GM12891 (cell line): ENCODE data around the gene RPL9.

ENCODE experiments used
- POLR2A ChIP-seq: IDR thresholded peaks from 2 replicates; pipeline ENCODE4 v1.6.1; 2011; ENCODE audit warnings: low read depth, low read length, control low read depth
- POLR2AphosphoS5 ChIP-seq: IDR thresholded peaks from 2 replicates; pipeline ENCODE4 v1.6.1; 2011; ENCODE audit warnings: low read depth, low read length, control low read depth
- SPI1 ChIP-seq: IDR thresholded peaks from 2 replicates; pipeline ENCODE4 v1.6.1; 2011; ENCODE audit warnings: low read depth, low read length, control low read depth
- TAF1 ChIP-seq: IDR thresholded peaks from 2 replicates; pipeline ENCODE4 v1.6.1; 2011; ENCODE audit warnings: low read depth, low read length, control low read depth

- TF ChIP-seq POLR2AphosphoS5: no peak
- TF ChIP-seq TAF1: no peak
- no peak for TF ChIP-seq SPI1
- no peak for TF ChIP-seq POLR2A
Measured at GRCh38 chr4:39406763-39407583, 51.7 kb downstream of the RPL9 start, which contains the start of gene KLB.
